C4-2B (cell line): ENCODE data around the gene NUFIP1.

ENCODE experiments used
- CTCF ChIP-seq: fragments of 450-650 bp; conservative IDR thresholded peaks from 2 replicates; pipeline ENCODE4 v1.5.1; 2017; ENCODE audit warnings: mild to moderate bottlenecking
- ZFX ChIP-seq: fragments of 450-650 bp; IDR thresholded peaks from 2 replicates; pipeline ENCODE4 v1.6.1; 2017

GRCh38 chr13:44917589-44918325 is 71.5 kb downstream of the NUFIP1 start:
- TF ChIP-seq CTCF (no peak), ZFX (no peak)
